NT2/D1 (cell line): ENCODE measurements around the gene SLC30A1.
"Not testable (repeated sequence)": the region's sequence is repeated elsewhere in the genome, so short reads cannot be mapped to it uniquely, and the experiment has no call there.

Source experiments
- DNase-seq: peaks from one replicate; pipeline ENCODE4 v3.0.0-alpha.2; 2011; ENCODE audit warnings: low read depth, low spot score
- H3K27me3 ChIP-seq: 2 replicates; pipeline ENCODE4 v1.6.0; 2011; ENCODE audit warnings: mild to moderate bottlenecking; ENCODE audit not compliant: insufficient read length, insufficient read depth
- H3K36me3 ChIP-seq: 2 replicates; pipeline ENCODE4 v1.6.1; 2011; ENCODE audit warnings: mild to moderate bottlenecking, low read length, mixed read lengths; ENCODE audit not compliant: insufficient read depth, insufficient read length
- H3K4me1 ChIP-seq: 2 replicates; pipeline ENCODE4 v1.5.1; 2011; ENCODE audit not compliant: insufficient read depth, insufficient read length
- H3K4me3 ChIP-seq: 2 replicates; pipeline ENCODE4 v1.5.1; 2011; ENCODE audit warnings: low read depth; ENCODE audit not compliant: insufficient read length
- H3K9ac ChIP-seq: 2 replicates; pipeline ENCODE4 v1.6.0; 2011; ENCODE audit warnings: low read depth; ENCODE audit not compliant: insufficient read length
- H3K9me3 ChIP-seq: 2 replicates; pipeline ENCODE4 v1.5.1; 2011; ENCODE audit warnings: mild to moderate bottlenecking, low read length; ENCODE audit not compliant: insufficient read depth
- SUZ12 ChIP-seq: IDR thresholded peaks from 2 replicates; pipeline ENCODE4 v1.6.1; 2011; ENCODE audit not compliant: insufficient read length, insufficient read depth; ENCODE audit errors: extremely low read depth
- YY1 ChIP-seq: IDR thresholded peaks from 2 replicates; pipeline ENCODE4 v1.6.1; 2011; ENCODE audit not compliant: insufficient read length, insufficient read depth
- ZNF274 ChIP-seq: IDR thresholded peaks from 2 replicates; pipeline ENCODE4 v1.6.1; 2011; ENCODE audit warnings: mild to moderate bottlenecking, low read depth, low read length

Gene SLC30A1

DNA sequence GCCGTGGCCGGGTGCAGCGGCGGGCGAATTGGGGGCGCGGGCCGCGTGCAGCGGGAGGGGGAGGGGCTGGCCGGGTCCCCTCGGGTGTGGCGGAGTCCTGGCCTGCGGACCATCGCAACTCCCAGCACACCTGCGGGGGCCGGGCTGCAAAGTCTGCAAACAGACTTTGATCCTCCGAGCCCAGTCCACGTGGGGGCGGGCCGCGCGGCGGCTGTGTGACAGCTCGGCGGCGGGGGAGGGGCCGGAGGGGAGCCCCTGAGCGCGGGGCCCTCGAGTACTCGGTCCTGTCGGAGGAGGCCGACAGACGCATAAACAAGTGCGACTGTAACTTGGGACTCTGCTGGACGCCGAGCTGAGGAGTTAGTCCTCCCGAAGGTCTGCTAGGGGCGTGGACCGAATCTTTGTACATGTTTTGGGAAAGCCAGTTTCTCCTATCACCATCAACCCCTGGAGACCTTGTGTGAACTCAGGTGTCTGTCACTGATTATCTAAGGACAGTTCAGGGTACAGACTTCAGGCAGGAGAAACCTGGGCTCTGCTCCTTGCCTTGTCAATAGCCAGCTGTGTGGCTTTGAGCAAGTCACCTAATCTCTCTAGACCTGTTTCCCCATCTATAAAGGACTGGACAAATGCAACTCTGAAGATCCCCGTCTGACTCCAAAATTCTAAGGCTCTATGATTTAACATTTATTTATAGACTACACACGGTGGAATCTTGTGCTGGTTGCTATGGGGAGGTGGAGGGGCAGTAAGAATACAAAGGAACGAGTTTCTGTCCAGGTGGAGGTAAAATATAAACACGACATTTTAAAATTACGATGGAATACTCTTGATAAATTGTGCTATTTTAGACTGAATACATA, 710 bp upstream of the SLC30A1 start:
- TF ChIP-seq YY1 (no peak), ZNF274 (no peak), SUZ12 (no peak)
- DNase-seq: peak; percentile 76
- Histone ChIP-seq H3K27me3 (no peaks in the 10 kb centered on the region), H3K9me3 (no peaks in the 10 kb centered on the region), H3K36me3 (peaks cover 35% of the 10 kb centered on the region), H3K4me1 (peaks cover 3% of the 10 kb centered on the region), H3K9ac (peak overlapping the region; percentile 78), H3K4me3 (peak overlapping the region; percentile 46)

DNA sequence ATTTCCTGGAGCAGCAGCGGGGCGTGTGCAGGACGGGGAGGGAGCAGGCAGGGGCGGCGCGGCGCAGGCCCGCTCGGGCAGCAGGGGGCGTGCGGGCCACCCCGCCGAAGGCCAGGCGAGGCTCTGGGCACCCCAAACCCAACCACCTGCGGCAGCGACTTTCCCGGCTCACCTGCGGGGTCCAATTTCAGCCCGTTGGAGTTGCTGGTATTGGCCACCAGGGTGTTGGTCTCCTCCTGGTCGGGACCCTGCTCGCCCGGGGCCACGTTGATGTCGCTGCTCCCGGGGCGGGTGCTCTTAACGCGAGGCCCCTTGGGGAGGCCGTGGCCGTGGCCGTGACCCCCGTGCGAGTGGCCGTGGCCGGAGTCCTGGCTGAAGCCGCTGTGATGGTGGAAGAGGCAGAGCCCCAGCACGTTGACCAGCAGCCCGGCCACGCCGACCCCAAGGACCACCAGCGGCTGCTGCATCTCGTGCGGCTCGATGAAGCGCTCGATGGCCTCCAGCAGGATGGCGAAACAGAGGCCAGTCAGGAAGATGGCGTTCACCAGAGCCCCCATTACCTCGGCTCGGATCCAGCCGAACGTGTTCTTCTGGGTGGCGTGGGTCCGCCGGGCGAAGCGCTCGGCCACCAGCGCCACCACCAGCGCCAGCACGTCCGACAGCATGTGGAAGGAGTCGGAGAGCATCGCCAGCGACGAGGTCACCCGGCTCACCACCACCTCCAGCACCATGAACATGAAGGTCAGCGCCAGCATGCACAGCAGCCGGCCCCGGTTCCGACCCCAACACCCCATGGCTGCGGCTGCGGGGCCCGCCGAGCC, 932 bp downstream of the SLC30A1 start:
- Histone ChIP-seq H3K9ac (peak overlapping the region; percentile 90), H3K4me3 (peak overlapping the region; percentile 93), H3K4me1 (no peaks in the 10 kb centered on the region), H3K36me3 (peaks cover 51% of the 10 kb centered on the region), H3K27me3 (no peaks in the 10 kb centered on the region), H3K9me3 (no peaks in the 10 kb centered on the region)
- DNase-seq: peak; percentile 63
- TF ChIP-seq SUZ12: no peak

DNA sequence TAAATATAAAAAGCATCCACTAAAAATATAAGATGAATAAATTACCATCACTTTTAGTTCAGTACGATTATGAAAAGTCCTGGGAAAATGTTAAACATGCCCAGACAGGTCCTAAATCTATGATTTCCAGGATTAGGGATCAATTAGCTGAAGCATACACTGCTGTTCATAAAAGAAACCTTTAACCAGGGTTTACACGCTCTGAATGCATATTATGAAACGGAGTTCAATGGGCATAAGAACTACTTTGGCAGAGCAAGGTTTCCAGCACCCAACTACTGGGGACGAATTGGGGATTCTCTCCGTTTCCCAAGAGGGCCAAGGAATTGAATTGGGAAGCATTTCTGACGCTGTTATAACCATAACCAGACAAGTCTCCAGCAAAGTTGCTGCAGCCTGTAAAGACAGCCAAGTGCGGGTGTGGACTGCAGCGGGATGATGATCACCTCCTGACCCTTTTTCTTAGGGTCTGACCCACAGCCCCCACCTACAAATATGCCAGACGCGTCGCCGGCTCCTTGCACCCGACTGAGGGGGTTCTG, 1.6 kb downstream of the SLC30A1 start:
- Histone ChIP-seq H3K9me3 (no peaks in the 10 kb centered on the region), H3K36me3 (peaks cover 56% of the 10 kb centered on the region), H3K9ac (peak overlapping the region; percentile 90), H3K4me1 (no peaks in the 10 kb centered on the region), H3K4me3 (peak overlapping the region; percentile 93), H3K27me3 (no peaks in the 10 kb centered on the region)
- no peak for TF ChIP-seq ZNF274
- TF ChIP-seq SUZ12: no peak
- TF ChIP-seq YY1: no peak
- DNase-seq: no peak

DNA sequence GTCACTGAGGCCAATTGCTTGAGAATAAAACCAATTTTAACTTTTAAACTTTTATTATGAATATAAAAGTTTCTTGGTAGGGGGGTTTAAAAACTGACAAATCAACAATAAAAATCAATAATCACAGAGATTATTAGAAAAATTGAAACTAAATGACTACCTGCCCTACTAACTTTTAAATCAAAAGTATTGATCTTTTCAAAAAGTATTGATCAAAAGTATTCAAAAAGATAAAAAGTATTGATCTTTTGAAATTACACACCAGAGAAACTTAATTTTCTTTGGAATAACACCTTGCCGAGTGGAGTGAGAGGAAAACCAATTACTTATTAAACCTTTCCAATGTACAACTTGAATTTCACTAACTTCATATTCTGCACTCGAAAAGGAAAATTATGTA, 2.2 kb downstream of the SLC30A1 start:
- Histone ChIP-seq H3K9ac (peak overlapping the region; percentile 90), H3K9me3 (no peaks in the 10 kb centered on the region), H3K4me3 (peak overlapping the region; percentile 93), H3K27me3 (no peaks in the 10 kb centered on the region), H3K4me1 (no peaks in the 10 kb centered on the region), H3K36me3 (peaks cover 58% of the 10 kb centered on the region)
- no peak for DNase-seq
- no peak for TF ChIP-seq ZNF274
- TF ChIP-seq SUZ12: no peak
- no peak for TF ChIP-seq YY1

DNA sequence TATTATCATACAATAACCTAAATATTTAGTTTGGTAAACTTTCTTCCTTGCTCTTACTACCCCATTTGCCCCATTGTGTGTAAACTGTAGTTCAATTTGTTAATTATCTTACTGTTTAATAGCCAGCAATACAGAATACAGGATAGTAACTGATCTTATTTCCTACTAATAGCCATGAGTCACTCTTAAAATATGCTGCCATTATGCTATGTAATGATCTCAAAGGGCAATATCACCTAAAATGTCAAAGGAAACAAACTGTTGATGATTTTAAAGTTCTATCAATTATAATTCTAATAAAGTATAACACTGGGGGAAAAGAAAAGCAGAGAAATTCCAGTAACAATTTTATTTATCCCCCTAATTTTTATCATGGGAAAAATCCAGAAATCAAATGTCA, 4.3 kb downstream of the SLC30A1 start:
- Histone ChIP-seq H3K9me3 (no peaks in the 10 kb centered on the region), H3K4me3 (no peak overlapping the region), H3K27me3 (no peaks in the 10 kb centered on the region), H3K9ac (no peak overlapping the region), H3K36me3 (peaks cover 58% of the 10 kb centered on the region), H3K4me1 (no peaks in the 10 kb centered on the region)
- no peak for DNase-seq
- TF ChIP-seq YY1 (no peak), SUZ12 (no peak), ZNF274 (no peak)

DNA sequence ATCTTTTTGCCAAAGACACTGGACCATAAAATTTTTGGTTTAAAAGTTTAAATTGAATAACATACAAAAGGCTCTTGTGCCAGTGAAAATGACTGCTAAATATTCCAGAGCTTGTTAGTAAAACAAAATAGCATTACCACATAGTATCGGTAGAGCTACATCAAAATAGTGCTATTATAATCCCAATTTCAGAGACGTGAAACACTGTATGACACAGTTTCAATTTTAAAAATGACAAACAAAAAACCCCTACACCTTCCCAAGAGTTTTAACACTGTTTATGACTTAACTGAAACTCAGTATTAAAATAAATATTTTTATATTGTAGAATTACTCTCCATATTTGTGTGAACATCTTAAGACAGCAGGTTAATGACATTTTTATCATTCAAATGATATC, 7.0 kb downstream of the SLC30A1 start:
- TF ChIP-seq SUZ12 (no peak), ZNF274 (no peak), YY1 (no peak)
- Histone ChIP-seq H3K4me3 (no peak overlapping the region), H3K9ac (no peak overlapping the region), H3K36me3 (peaks cover 46% of the 10 kb centered on the region), H3K4me1 (no peaks in the 10 kb centered on the region), H3K27me3 (no peaks in the 10 kb centered on the region), H3K9me3 (no peaks in the 10 kb centered on the region)
- no peak for DNase-seq

DNA sequence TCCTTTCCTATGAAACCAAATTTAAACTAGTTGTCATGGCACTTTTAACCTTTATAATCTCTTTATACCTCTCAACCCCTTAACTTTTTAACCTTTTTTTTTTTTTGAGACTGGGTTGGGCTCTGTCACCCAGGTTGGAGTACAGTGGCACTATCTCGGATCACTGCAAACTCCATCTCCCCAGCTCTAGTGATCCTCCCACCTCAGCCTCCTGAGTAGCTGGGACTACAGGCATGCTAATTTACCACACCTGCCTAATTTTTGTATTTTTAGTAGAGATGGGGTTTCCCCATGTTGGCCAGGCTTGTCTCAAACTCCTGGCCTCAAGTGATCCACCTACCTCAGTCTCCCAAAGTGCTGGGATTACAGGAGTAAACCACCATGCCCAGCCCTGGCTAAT, 8.6 kb downstream of the SLC30A1 start:
- H3K9ac ChIP-seq, H3K27me3 ChIP-seq, H3K4me3 ChIP-seq, H3K4me1 ChIP-seq, DNase-seq, H3K9me3 ChIP-seq: not testable (repeated sequence)
- peaks cover 30% of the 10 kb centered on the region for H3K36me3 ChIP-seq
